GM21528 (cell line): ENCODE measurements around the gene HDDC3.

ENCODE experiments used
- ATAC-seq: cut with Tn5 transposase; IDR thresholded peaks from one replicate; pipeline ENCODE4 v1.9.1; 2021; ENCODE audit warnings: mild to moderate bottlenecking, moderate library complexity; ENCODE audit not compliant: unreplicated experiment, low FRiP score

Gene HDDC3

DNA sequence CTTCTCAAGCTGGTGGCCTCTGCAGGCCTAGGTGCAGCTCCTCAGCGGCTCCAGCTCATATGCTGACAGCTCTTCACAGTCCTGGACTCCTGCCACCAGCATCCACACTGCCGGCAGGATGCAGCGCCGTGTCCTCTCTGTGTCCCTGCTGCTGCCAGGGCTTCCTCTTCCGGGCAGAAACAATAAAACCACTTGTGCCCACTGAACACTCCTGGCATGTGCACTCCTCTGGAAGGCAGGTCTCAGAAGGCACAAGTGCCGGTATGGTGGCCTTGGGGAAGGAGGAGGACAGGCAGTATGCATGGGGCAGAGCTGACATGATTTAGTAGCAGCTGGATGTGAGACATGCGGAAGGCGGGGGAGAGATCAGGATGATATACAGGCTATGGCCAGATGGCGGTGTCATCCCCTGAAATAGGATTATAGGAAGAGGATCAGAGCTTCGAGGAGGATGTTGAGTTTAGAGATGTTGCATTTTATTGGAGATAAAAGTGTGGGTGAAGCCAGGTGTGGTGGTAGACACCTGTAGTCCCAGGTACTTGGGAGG, 36.7 kb downstream of the HDDC3 start:
- no peak for ATAC-seq

DNA sequence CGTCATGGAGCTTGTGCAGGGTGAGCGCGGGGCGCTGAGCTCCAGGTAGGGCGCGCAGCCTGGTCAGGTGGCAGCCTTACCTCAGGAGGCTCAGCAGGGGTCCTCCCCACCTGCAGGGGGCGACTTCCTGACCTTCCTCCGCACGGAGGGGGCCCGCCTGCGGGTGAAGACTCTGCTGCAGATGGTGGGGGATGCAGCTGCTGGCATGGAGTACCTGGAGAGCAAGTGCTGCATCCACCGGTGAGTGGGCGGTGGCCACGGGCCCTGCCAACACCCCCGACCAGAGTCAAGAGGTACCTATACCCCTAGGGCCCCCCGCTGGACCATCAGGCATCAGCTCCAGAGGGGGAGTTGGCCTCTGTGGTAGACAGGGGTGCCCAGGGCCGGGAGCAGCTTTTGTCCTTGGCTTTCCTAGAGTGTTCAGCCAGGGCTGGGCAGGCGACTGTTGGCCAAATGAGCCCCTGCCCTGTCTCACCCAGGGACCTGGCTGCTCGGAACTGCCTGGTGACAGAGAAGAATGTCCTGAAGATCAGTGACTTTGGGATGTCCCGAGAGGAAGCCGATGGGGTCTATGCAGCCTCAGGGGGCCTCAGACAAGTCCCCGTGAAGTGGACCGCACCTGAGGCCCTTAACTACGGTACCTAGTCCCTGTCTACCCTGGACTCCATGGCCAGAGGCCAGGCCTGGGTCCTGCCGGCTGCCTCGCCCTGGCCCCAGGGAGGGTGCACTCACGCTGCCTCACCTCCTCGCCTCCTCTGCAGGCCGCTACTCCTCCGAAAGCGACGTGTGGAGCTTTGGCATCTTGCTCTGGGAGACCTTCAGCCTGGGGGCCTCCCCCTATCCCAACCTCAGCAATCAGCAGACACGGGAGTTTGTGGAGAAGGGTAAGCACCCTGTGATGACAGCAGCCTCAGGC, 38.9 kb downstream of the HDDC3 start:
- no peak for ATAC-seq

DNA sequence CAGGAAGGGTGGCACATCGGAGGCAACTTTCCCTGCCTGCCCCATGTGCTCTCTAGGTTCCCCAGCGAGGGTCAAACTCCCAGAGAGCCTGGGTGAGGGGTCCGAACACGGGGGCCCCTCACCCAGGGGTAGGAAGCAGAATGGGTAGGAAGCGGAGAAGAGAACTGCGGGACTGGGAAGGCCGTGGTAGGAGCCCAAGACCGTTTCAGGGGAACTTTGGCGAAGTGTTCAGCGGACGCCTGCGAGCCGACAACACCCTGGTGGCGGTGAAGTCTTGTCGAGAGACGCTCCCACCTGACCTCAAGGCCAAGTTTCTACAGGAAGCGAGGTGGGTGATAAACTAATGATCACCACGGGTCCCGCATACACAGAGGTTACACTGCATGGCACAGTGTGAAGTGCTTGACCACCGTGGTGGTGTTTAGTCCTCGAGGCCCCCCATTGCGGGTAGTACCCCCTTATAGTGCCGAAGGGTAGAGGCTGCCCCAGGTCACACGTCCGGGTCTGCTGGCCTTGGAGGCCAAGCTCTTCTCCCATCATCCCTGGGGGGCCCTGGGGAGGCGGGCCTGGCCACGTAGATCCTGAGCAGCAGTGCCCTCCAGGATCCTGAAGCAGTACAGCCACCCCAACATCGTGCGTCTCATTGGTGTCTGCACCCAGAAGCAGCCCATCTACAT, 39.7 kb downstream of the HDDC3 start:
- no peak for ATAC-seq

DNA sequence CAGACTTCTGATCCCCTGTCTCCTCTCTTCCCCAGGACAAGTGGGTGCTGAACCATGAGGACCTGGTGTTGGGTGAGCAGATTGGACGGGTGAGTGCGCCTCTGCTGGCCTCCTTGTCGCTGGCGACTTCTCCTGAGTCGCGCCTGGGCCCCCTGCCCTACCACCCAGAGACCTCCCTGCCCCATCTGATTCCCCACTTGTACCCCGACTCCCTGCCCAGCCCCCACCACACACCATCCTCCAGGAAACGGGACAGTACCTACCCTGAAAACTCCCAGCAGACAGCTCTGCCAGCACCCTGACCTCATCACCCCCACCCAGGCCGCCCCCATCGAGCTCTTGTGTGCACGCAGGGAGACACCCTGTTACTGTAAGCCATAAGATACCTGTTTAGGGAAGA, 40.3 kb downstream of the HDDC3 start:
- ATAC-seq: no peak

DNA sequence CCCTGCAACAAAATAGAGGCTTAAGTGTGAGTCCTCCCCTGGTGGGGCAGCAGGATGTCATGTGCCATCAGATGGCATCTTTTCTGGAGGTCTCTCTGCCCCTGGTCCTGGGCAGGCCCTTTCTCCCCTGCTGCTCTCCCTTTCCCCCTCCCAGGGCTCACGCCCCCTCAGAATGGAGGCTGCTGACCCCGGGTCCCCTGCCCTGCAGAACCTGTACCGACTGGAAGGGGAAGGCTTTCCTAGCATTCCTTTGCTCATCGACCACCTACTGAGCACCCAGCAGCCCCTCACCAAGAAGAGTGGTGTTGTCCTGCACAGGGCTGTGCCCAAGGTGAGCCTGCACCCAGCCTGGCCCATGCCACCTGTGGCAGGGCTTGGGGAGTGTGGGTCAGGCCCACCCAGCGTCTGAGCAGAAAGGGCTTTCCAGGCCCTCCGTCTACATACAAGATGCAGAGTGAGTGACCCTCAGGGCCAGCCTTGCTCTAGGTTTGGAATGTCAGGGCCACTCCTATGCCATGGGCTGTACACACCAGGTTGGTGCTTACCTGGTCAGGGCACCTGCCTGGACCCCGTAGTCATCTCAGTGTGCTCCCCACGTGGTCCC, 40.9 kb downstream of the HDDC3 start:
- no peak for ATAC-seq

DNA sequence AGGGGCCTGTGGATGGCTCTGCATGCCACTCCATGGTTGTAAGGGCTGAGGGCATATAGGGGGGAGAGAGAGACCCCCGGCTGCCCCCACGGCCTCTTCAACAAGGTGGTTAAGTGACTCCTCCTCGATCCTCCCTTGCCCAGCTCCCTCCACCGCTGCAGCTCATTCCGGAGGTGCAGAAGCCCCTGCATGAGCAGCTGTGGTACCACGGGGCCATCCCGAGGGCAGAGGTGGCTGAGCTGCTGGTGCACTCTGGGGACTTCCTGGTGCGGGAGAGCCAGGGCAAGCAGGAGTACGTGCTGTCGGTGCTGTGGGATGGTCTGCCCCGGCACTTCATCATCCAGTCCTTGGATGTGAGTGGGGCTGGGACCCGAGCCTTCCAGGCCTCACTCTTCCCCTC, 41.5 kb downstream of the HDDC3 start:
- ATAC-seq: no peak

DNA sequence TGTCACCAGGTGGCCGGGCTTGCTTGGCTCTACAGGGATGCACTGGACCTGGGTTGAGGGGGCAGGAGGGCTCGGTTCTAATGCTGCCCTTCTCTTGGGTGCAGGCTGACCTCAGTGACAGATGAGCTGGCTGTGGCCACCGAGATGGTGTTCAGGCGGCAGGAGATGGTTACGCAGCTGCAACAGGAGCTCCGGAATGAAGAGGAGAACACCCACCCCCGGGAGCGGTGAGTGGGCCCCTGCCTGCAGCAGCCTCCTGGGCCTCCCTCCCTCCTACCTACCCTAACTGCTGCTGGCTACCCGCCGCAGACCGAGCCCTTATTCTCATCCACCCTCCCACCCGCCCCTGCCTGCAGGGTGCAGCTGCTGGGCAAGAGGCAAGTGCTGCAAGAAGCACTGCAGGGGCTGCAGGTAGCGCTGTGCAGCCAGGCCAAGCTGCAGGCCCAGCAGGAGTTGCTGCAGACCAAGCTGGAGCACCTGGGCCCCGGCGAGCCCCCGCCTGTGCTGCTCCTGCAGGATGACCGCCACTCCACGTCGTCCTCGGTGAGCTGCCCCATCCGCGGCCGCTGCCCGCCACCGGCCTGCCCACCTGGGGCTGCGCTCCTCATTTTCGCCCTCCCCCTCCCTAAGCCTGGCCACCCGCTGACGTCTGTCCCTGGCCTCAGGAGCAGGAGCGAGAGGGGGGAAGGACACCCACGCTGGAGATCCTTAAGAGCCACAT, 42.5 kb downstream of the HDDC3 start:
- no peak for ATAC-seq

DNA sequence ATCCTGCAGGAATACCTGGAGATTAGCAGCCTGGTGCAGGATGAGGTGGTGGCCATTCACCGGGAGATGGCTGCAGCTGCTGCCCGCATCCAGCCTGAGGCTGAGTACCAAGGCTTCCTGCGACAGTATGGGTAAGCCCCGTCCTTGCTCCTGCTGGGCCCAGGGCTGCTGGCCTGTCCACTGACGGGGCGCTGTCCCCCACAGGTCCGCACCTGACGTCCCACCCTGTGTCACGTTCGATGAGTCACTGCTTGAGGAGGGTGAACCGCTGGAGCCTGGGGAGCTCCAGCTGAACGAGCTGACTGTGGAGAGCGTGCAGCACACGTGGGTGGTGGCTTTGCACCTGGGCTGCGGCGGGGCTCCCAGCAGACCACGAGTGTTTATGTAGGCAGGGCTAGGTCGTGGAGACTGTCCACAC, 43.0 kb downstream of the HDDC3 start:
- ATAC-seq: no peak

DNA sequence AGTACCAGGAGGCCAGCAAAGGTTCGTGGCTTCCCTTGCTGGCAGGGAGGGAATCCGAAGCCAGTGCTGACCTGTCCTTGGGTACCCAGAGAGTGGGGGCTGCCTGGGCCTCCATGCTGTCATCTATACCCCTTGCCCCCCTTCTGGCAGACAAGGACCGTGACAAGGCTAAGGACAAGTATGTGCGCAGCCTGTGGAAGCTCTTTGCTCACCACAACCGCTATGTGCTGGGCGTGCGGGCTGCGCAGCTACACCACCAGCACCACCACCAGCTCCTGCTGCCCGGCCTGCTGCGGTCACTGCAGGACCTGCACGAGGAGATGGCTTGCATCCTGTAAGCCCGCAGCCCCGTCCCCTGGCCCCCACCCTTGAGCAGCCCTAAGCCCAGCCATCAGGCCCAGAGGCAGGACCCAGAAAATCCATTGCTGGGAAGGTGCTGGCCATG, 45.3 kb downstream of the HDDC3 start:
- ATAC-seq: no peak

DNA sequence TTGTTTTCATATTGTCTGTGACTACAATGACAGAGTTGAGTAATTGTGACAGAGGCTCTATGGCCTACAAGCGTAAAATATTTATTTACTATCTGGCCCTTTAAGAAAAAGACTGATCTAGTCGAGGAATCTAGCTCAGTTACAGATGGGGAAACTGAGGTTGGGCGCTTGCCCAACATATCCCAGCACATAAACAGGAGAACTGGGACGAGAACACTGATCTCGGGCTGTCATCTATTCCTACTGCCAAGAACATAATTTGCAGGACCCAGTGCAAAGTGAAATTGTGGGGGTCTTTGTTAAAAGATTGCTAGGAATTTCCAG, 46.1 kb downstream of the HDDC3 start:
- ATAC-seq: no peak

DNA sequence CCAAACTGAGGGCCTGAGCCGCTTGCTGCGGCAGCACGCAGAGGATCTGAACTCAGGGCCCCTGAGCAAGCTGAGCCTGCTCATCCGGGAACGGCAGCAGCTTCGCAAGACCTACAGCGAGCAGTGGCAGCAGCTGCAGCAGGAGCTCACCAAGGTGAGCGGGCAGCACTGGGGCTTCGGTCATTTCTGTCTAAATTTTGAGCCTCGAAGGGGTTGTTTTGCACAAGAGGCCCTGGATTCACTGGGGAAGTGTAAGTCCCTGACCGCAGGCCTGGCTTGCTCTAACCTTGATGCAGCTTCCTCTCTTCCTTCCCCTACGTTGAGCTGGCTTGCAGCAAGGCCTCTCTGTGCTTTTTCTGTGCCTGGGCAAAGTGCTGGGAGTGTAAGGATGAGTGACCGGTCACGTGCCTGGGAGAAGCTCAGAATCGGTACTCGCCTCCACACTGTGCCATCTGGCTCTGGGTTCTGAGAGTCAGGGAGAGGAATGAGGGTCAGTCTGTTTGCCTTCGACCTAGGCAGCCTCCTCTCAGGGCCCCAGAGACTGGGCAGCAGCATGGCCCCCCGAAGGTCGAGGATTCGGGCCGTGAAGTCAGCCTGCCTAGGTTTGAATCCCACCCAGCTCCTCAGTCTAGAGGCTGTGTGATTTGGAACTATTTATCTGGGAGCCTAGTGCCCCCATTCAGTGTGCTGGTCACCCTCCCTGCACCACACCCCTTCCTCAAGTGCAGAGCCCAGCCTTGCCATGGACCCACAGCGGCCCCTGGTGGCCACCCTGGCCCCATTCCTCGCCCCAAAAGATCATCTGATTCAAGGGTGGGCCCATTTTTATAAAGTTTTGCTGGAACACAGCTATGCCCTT, 46.7 kb downstream of the HDDC3 start:
- no peak for ATAC-seq

DNA sequence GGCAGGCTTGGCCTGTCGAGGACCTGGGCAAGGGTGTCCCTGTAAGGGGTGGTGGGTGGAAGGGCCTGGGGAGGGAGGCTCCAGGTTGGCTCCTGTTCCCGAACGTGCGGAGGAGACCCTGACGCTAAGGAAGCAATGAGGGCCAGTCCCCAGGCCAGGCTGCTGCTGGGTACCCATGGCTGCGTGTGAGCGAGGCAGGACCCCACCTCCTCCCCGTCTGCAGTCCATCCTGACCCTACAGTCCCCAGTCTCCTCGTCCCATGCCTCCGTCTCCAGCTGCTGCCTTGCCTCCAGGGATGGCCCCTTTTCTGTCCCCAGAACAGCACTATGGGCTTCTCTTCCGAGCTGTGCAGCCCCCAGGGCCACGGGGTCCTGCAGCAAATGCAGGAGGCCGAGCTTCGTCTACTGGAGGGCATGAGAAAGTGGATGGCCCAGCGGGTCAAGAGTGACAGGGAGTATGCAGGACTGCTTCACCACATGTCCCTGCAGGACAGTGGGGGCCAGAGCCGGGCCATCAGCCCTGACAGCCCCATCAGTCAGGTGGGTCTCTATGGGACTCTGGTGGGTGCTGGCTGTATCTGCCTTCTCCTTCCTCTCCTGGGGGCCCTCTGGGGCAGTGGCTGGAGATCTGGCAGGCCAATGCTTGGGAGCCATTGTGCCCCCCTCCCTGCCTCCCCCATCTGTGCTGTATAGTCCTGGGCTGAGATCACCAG, 47.5 kb downstream of the HDDC3 start:
- no peak for ATAC-seq

DNA sequence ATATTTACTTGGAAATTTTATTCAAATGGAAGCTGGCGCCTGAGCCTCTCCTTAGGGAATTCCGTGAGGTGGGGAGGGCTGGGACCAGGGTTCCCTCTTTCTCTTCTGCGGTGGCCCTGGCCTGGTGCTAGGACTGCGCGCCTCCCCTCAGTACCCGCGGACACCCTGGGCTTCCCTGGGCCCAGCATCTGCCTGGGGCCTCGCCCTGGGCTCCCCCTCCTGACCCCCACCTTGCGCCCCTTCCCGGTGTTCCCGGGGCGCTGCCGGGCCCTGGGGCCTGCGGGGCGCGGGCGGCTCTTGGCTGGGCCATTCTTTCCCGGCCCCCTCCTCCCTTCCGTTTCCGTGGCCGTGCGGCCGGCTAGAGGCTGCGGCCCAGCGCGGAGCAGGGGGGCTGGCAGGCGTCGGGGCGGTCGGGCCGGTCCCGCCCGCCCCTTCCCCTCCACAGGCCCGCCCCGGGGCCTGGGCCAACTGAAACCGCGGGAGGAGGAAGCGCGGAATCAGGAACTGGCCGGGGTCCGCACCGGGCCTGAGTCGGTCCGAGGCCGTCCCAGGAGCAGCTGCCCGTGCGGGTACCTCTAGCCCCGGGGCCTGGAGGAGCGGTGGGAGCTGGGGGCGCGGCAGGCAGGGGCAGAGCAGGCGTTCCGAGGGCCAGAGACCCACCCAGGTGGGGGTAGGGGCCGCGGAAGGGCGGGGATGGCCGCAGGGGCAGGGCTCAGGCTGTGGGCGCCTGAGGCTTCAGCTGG, 48.2 kb downstream of the HDDC3 start, which contains the start of gene FES:
Gene FES (plus strand): TSS at position 529 of the 743 bp plus-strand sequence. CDS start 542 bp downstream, outside the sequence.
- no peak for ATAC-seq

DNA sequence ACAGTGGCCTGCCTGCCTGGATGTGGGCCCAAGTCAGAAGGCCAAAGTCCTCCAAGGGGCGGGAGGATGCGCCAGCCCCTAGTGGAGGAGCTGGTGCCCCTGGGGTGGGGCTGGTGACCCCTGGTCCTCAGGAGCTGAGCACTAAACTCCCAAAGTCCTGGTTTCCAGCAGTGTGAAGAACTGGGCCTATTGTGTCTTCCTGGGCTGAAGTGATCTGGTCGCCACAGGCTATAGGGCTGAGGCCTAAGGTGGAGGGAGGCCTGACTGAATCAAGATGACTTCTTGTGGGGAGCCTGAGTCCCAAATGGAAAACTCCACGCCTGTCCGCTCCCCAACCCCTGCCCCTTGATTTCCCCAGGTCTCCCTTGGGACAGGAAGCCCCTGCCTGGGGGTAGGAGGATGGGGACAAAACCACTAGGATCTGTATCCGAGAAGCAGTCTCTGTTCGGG, 48.8 kb downstream of the HDDC3 start:
- no peak for ATAC-seq

DNA sequence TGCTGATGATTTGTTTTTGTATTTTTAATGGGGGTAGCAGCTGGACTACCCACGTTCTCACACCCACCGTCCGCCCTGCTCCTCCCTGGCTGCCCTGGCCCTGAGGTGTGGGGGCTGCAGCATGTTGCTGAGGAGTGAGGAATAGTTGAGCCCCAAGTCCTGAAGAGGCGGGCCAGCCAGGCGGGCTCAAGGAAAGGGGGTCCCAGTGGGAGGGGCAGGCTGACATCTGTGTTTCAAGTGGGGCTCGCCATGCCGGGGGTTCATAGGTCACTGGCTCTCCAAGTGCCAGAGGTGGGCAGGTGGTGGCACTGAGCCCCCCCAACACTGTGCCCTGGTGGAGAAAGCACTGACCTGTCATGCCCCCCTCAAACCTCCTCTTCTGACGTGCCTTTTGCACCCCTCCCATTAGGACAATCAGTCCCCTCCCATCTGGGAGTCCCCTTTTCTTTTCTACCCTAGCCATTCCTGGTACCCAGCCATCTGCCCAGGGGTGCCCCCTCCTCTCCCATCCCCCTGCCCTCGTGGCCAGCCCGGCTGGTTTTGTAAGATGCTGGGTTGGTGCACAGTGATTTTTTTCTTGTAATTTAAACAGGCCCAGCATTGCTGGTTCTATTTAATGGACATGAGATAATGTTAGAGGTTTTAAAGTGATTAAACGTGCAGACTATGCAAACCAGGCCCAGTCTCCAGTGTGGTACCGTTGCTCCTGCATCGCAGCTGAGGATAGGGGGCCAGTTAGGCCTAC, 49.4 kb downstream of the HDDC3 start:
- ATAC-seq: no peak

DNA sequence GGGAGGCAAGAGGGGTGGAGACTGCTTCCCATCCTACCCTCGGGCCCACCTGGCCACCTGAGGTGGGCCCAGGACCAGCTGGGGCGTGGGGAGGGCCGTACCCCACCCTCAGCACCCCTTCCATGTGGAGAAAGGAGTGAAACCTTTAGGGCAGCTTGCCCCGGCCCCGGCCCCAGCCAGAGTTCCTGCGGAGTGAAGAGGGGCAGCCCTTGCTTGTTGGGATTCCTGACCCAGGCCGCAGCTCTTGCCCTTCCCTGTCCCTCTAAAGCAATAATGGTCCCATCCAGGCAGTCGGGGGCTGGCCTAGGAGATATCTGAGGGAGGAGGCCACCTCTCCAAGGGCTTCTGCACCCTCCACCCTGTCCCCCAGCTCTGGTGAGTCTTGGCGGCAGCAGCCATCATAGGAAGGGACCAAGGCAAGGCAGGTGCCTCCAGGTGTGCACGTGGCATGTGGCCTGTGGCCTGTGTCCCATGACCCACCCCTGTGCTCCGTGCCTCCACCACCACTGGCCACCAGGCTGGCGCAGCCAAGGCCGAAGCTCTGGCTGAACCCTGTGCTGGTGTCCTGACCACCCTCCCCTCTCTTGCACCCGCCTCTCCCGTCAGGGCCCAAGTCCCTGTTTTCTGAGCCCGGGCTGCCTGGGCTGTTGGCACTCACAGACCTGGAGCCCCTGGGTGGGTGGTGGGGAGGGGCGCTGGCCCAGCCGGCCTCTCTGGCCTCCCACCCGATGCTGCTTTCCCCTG, 50.2 kb downstream of the HDDC3 start:
- no peak for ATAC-seq
